Spinal cord (tissue), 10 donors: ENCODE results near the gene SOX4. TPM values are rescaled to one million over a fixed set of nuclear protein-coding genes. Genes with fewer than 3 reads are reported as not detected.

Experiments used
- DNase-seq, 6 donors: peaks; one replicate each; pipeline versions ENCODE4 v3.0.0 to v3.0.0-alpha.2; 2013 to 2015; ENCODE audit warnings: low spot score in 6 of 6, low read depth in 4 of 6
- H3K27ac ChIP-seq: one replicate; pipeline ENCODE4 v1.5.1; 2013; ENCODE audit warnings: low read depth, low read length, control low read depth
- H3K27me3 ChIP-seq: one replicate; pipeline ENCODE4 v1.6.1; 2013; ENCODE audit warnings: low read length; ENCODE audit not compliant: control insufficient read depth, insufficient read depth
- H3K36me3 ChIP-seq: one replicate; pipeline ENCODE4 v1.6.1; 2013; ENCODE audit warnings: low read length; ENCODE audit not compliant: control insufficient read depth, insufficient read depth
- H3K4me1 ChIP-seq: one replicate; pipeline ENCODE4 v1.6.1; 2013; ENCODE audit warnings: low read length; ENCODE audit not compliant: control insufficient read depth, insufficient read depth
- H3K4me3 ChIP-seq: one replicate; pipeline ENCODE4 v1.5.1; 2013; ENCODE audit warnings: low read depth, low read length, control low read depth
- H3K9me3 ChIP-seq: one replicate; pipeline ENCODE4 v1.6.1; 2013; ENCODE audit warnings: low read length; ENCODE audit not compliant: control insufficient read depth, insufficient read depth
- WGBS: methylation state at CpG from one replicate; pipeline ENCODE4 v1.1.5; 2013; ENCODE audit warnings: missing lambda C conversion rate; ENCODE audit not compliant: insufficient coverage; 5-methylcytosine and 5-hydroxymethylcytosine counted together
- polyA plus RNA-seq, 2 donors: library from polyadenylated mRNA; unstranded; fragments of 120-200 nt; gene quantifications; one replicate each; pipeline ENCODE4 v1.2.1, GENCODE V29; 2013; ENCODE audit not compliant: insufficient read length in 2 of 2
- total RNA-seq, 2 donors: library from RNA; depleted of rRNA in 1 of 2; stranded (reverse); fragments of 120-200 nt in 1 of 2; fragments of >200 nt in 1 of 2; gene quantifications; one replicate each; pipeline versions ENCODE4 v1.2.3 to v1.2.4, GENCODE V29; 2013 to 2014
- donor health status: healthy.

The SOX4 gene
- total and polyA plus RNA-seq, 4 donors, result 41.8 to 91.2 (median 61.5) TPM

- no peak for DNase-seq
- Histone ChIP-seq H3K36me3 (no peaks in the 10 kb centered on the region), H3K4me3 (no peak overlapping the region), H3K27ac (no peak overlapping the region), H3K9me3 (peaks cover 10% of the 10 kb centered on the region), H3K27me3 (no peaks in the 10 kb centered on the region), H3K4me1 (no peaks in the 10 kb centered on the region)
Observed at GRCh38 chr6:21578523-21578922, 15.0 kb upstream of the SOX4 start.

- H3K9me3 ChIP-seq, result peaks cover 10% of the 10 kb centered on the region
- H3K4me1 ChIP-seq, result peaks cover 11% of the 10 kb centered on the region
- H3K4me3 ChIP-seq, result no peak overlapping the region
- no peak for DNase-seq
- H3K27me3 ChIP-seq, result no peaks in the 10 kb centered on the region
- H3K27ac ChIP-seq, result no peak overlapping the region
- no peaks in the 10 kb centered on the region for H3K36me3 ChIP-seq
Observed at GRCh38 chr6:21582651-21583050, 10.9 kb upstream of the SOX4 start.

DNA sequence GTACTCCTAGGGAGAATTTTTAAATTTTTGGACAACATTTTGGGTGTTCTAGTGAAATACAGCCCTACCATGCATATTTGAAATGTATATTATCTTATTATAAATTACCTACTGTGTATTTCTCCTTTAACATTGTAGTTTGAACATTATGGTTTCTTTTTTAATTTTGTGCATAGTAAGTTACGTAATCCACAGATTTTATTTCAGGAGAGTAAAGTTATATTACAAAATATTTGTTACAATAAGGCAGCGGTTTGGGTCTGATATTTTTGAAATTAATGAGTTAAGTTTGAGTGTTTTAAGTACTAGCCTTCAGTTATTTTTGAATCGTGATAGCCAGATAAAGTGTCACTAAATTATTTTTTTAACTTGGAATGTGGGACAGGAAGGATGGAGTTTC, 7.3 kb upstream of the SOX4 start:
- H3K27ac ChIP-seq, result peak overlapping the region; percentile 98
- WGBS, result no CpG with 5 or more reads among the region's 3 CpGs

DNA sequence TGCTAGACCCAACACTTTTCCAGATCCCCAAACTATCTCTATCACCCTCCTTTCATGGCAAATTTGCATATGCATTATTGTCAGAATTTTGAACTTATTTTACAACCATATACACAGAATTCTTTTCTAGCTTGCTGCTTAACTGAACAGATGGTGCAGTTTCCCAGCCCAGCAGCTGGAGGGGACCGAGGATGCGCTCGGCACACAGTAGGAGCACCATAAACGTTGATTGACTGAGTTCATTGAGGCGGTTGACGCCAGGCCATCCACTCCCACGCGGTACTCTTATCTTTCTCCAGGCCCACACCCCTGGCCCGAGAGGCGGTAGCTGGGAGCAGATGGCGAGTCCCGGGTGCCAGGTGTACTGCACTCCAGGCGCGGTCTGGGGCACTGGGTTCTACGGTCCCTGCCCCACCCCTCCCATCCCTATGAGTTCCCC, 6.8 kb upstream of the SOX4 start:
- H3K9me3 ChIP-seq, result peaks cover 2% of the 10 kb centered on the region
- H3K27ac ChIP-seq, result peak overlapping the region; percentile 98
- DNase-seq, result no peak
- H3K4me3 ChIP-seq, result peak overlapping the region; percentile 91
- no peaks in the 10 kb centered on the region for H3K36me3 ChIP-seq
- WGBS, result 1% methylated on average over 13 of the region's 15 CpGs
- no peaks in the 10 kb centered on the region for H3K27me3 ChIP-seq
- peaks cover 19% of the 10 kb centered on the region for H3K4me1 ChIP-seq

More for the DNA sequence above, 7.3 kb upstream of the SOX4 start:
- no peak for DNase-seq
- H3K9me3 ChIP-seq, result peaks cover 5% of the 10 kb centered on the region
- no peaks in the 10 kb centered on the region for H3K27me3 ChIP-seq
- H3K4me1 ChIP-seq, result peaks cover 19% of the 10 kb centered on the region
- peak overlapping the region; percentile 91 for H3K4me3 ChIP-seq
- H3K36me3 ChIP-seq, result no peaks in the 10 kb centered on the region

DNA sequence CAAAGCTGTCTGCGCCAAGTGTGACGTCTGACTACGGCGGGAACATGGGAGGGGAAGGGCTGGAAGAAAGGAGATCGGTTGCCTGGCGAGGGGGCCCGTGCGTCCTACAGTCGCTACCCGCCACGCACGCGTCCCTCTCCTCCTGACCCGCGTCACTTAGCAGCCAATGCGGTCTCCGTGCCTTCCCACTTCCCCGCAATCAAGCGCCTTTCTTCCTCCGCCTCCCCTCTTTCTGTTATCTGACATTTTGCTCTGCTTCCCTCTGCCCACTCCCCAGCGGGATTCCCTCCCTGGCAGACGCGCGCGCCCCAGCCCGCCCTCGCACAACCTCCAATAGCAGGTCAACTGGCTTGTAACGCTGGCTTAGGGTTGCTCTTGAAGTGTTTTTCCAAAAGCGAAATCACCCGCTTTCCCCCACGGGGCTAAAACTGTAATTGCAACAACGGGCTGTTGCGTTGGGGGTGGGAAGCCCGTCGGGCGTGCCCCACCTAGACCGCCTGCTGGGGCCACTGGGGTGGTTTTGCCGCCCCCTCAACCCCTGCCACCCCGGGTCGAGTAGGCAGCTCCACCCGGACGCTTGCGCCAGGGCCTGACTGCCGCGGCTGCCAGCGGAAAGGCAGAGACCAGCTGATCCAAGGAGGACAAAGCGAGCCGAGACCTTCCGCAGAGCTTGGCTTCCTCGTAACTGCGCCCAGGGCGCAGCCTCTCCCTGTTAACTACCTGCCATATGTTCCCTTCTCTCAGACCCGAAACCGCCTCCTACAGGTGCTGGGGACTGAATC, 6.2 kb upstream of the SOX4 start:
- WGBS, result under 1% methylated on average over 50 of the region's 54 CpGs
- H3K27me3 ChIP-seq, result no peaks in the 10 kb centered on the region
- peaks cover 19% of the 10 kb centered on the region for H3K4me1 ChIP-seq
- H3K9me3 ChIP-seq, result no peaks in the 10 kb centered on the region
- no peaks in the 10 kb centered on the region for H3K36me3 ChIP-seq
- DNase-seq, result peak in 4 of 6 donors; percentile 63 to 97 (median 85)
- H3K4me3 ChIP-seq, result peak overlapping the region; percentile 91
- H3K27ac ChIP-seq, result peak overlapping the region; percentile 98

DNA sequence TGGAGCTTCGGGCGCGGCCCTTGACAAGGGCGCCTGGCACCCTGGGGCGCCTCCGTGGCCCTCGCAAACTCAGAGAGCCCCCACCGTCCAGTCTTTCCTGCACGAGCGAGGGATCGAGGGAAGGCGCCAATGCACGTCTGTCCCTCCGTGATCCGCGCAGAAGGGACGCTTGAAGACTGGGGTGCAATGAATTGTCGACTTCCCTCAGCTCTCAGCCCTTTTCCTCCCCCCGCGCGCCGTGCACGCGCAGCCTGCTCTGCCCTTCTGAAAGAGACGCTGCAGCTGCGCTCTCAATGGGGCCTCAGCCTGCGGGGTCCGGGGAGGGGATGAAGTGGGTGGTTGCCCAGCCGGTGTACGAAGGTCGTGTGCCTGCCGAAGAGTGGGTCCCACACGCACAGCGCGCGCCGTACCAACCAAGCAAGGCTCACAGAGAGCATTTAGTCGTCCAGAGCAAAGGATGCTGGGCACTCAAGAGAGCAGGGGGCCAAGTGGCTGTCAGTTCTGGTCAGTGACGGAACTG, 5.5 kb upstream of the SOX4 start:
- Histone ChIP-seq H3K9me3 (no peaks in the 10 kb centered on the region), H3K4me1 (peaks cover 19% of the 10 kb centered on the region), H3K36me3 (no peaks in the 10 kb centered on the region), H3K4me3 (peak overlapping the region; percentile 91), H3K27me3 (no peaks in the 10 kb centered on the region), H3K27ac (peak overlapping the region; percentile 98)
- WGBS, result under 1% methylated on average over 38 of the region's 39 CpGs
- peak in 4 of 6 donors; percentile 68 to 96 (median 90) for DNase-seq

DNA sequence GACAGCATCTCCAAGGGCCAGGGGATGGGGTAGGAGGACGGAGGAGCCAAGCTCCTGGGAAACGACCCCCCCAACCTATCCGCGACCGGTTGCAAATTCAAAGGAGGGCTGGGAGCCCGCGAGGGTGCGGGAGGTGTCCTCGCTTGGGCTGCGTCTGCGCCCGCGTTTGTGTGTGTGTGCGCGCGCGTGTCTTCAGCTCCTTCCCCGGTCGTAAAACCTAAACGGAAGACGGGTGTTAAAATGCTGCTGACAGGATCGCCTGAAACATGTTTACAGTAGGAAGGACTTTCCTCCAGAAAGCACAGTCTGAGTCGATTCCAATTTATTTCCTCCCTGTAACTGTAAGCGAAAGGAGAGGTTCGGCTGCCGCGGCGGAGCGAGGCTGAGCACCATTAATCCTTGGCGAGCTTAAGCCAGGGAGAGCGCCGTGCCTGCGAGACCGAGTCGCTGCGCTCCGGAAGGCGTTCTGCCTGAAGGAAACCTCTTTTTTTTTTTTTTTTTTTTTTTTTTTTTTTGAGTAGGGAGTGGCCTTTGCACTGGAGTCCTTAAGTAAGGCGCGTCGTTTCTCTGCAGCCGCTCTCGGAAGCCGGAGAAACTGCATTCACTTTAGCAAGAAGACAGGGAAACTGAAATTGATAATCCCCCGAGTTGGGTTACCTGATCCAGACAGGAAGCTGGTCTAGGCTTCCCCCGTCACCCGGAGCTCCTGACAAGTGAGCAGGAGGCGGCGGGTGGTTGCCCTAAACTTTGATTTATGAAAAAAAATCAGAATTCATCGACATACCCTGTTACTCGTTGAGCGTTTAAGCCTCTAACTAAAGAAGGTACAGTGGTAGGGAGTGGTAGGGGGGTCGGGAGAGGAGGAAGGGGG, 4.8 kb upstream of the SOX4 start:
- DNase-seq, result peak in 4 of 6 donors; percentile 59 to 95 (median 82)
- no peaks in the 10 kb centered on the region for H3K27me3 ChIP-seq
- no peaks in the 10 kb centered on the region for H3K9me3 ChIP-seq
- peak overlapping the region; percentile 98 for H3K27ac ChIP-seq
- H3K4me3 ChIP-seq, result peak overlapping the region; percentile 91
- WGBS, result 0% methylated on average over 38 of the region's 53 CpGs
- H3K4me1 ChIP-seq, result peaks cover 22% of the 10 kb centered on the region
- H3K36me3 ChIP-seq, result no peaks in the 10 kb centered on the region

DNA sequence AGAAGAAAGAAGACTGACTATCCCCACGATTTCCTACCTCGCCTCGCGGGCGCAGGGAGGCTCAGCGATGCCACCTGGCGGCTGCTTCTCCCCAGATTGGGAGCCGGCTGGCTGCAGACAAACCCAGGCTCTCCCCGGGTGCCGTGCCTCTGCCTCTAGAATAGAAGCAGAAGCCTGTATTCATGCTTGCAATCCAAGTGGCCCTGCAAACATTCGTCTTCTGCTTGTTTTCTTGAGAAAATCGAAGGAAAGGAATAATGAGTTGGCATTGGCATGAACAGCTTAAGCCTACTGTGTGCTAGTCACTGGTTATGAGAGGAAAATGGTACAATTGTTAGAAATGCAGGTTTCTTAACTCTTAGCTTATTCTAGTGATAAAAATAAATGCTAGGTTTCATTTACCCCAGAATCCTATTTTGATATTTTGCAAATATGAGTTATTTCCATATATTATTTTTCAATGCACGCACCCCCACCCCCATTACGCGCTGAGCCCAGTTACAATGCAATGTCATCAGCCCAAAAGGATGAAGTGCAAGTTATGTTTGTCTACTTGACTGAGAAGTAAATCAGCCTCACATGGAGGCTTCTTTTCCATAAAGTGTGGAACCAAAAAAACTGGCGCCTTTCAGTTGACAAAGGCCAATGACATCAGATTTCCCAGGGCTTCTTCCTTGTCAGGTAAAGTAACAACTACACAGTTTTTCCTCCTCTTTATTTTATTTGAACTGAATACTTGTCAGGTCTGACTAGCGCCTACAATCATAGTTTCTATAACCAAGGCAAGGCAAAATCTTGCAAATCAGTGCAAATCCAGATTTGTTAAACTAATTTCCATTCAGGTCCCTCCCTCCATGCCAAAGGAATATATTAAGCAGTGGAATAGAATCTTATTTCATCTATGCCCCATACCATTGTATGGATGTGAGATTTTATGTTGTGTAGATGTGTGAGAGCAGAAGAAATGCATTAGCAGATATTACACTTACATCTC, 3.9 kb upstream of the SOX4 start:
- DNase-seq, result peak in 5 of 6 donors; percentile 85 to 98 (median 91)
- Histone ChIP-seq H3K27me3 (no peaks in the 10 kb centered on the region), H3K36me3 (no peaks in the 10 kb centered on the region), H3K4me3 (peak overlapping the region; percentile 91), H3K9me3 (no peaks in the 10 kb centered on the region), H3K27ac (peak overlapping the region; percentile 98), H3K4me1 (peaks cover 22% of the 10 kb centered on the region)
- WGBS, result 16% methylated on average over 7 of the region's 17 CpGs

DNA sequence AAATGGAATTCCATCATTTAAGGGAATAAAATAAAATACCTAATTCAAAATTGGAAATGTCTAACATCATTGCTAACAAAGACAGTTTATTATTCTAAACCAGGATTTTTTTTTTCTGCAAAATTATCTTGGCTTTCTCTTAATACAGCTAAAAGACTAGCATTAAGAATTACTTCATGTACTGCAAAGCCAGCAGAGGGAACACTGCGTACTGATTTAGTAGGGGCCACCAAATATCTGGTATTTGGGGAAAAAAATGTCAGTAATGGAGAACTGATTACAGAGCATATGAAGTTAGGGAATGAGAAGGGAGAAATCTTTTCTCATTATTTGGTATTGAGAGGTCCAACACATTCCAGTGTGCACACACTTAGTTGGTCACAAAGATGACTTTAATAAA, 3.2 kb upstream of the SOX4 start:
- DNase-seq, result peak in 2 of 6 donors; percentile 44 to 73
- Histone ChIP-seq H3K4me3 (no peak overlapping the region), H3K27ac (no peak overlapping the region), H3K4me1 (peaks cover 22% of the 10 kb centered on the region), H3K36me3 (no peaks in the 10 kb centered on the region), H3K9me3 (no peaks in the 10 kb centered on the region), H3K27me3 (no peaks in the 10 kb centered on the region)
- WGBS, result no CpG with 5 or more reads among the region's 1 CpG
